Neural crest cell (in vitro differentiated cells): ENCODE results near the gene EP400. TPM values are rescaled to one million over a fixed set of nuclear protein-coding genes. Genes with fewer than 3 reads are reported as not detected.

Experiments
- DNase-seq: peaks from one replicate; pipeline ENCODE4 v3.0.0; 2021; ENCODE audit warnings: low read depth, mixed read lengths, low spot score
- H3K27ac Mint-ChIP-seq: one replicate; pipeline ENCODE4 v1.8.0; 2021; ENCODE audit warnings: mild to moderate bottlenecking, mixed read lengths; ENCODE audit not compliant: unreplicated experiment
- H3K27me3 Mint-ChIP-seq: 2 replicates; pipeline ENCODE4 v1.8.0; 2021; ENCODE audit warnings: low read depth, mild to moderate bottlenecking, mixed read lengths
- H3K36me3 Mint-ChIP-seq: 2 replicates; pipeline ENCODE4 v1.8.0; 2021; ENCODE audit warnings: low read depth, mild to moderate bottlenecking, mixed read lengths
- H3K4me1 Mint-ChIP-seq: 2 replicates; pipeline ENCODE4 v1.8.0; 2021; ENCODE audit warnings: mixed read lengths
- H3K4me3 Mint-ChIP-seq: one replicate; pipeline ENCODE4 v1.8.0; 2021; ENCODE audit warnings: mild to moderate bottlenecking, mixed read lengths
- H3K9me3 Mint-ChIP-seq: 2 replicates; pipeline ENCODE4 v1.8.0; 2021; ENCODE audit warnings: mixed read lengths
- CTCF ChIP-seq: fragments of 200-600 bp; sonication (generic); conservative IDR thresholded peaks from 2 replicates; pipeline ENCODE4 v1.5.0; 2021; ENCODE audit warnings: antibody characterized with exemption, mild to moderate bottlenecking
- total RNA-seq: library from RNA; stranded (reverse); gene quantifications from 2 replicates; pipeline ENCODE4 v1.2.1, GENCODE V29; 2021

The EP400 gene
- total RNA-seq, 1 donor from 2014 or later = 73.4 TPM

GRCh38 chr12:131915823-131916222 lies 33.9 kb upstream of the EP400 start:
- TF ChIP-seq CTCF = no peak
- Mint-ChIP-seq H3K4me3 (no peak overlapping the region), H3K9me3 (no peaks in the 10 kb centered on the region), H3K36me3 (no peaks in the 10 kb centered on the region), H3K27ac (no peak overlapping the region), H3K4me1 (no peaks in the 10 kb centered on the region), H3K27me3 (no peaks in the 10 kb centered on the region)
- DNase-seq = no peak

- no peaks in the 10 kb centered on the region for H3K4me1 Mint-ChIP-seq
Measured at GRCh38 chr12:131916306-131917138, 33.2 kb upstream of the EP400 start.

GRCh38 chr12:131917139-131917710 lies 32.5 kb upstream of the EP400 start:
- no peak overlapping the region for H3K27ac Mint-ChIP-seq
- DNase-seq = no peak
- no peaks in the 10 kb centered on the region for H3K4me1 Mint-ChIP-seq
- H3K27me3 Mint-ChIP-seq = no peaks in the 10 kb centered on the region
- H3K9me3 Mint-ChIP-seq = no peaks in the 10 kb centered on the region
- H3K4me3 Mint-ChIP-seq = no peak overlapping the region
- no peak for TF ChIP-seq CTCF
- no peaks in the 10 kb centered on the region for H3K36me3 Mint-ChIP-seq

More at GRCh38 chr12:131916306-131917138, 33.2 kb upstream of the EP400 start:
- Mint-ChIP-seq H3K36me3 (no peaks in the 10 kb centered on the region), H3K9me3 (no peaks in the 10 kb centered on the region), H3K27me3 (no peaks in the 10 kb centered on the region), H3K4me3 (no peak overlapping the region), H3K27ac (no peak overlapping the region)
- no peak for TF ChIP-seq CTCF
- DNase-seq = no peak

GRCh38 chr12:131917711-131918306 lies 31.9 kb upstream of the EP400 start:
- Mint-ChIP-seq H3K9me3 (no peaks in the 10 kb centered on the region), H3K4me3 (no peak overlapping the region), H3K36me3 (no peaks in the 10 kb centered on the region), H3K27ac (no peak overlapping the region), H3K4me1 (no peaks in the 10 kb centered on the region), H3K27me3 (no peaks in the 10 kb centered on the region)
- no peak for TF ChIP-seq CTCF
- DNase-seq = no peak

GRCh38 chr12:131918311-131919050 lies 31.3 kb upstream of the EP400 start:
- Mint-ChIP-seq H3K27me3 (no peaks in the 10 kb centered on the region), H3K4me1 (no peaks in the 10 kb centered on the region), H3K36me3 (no peaks in the 10 kb centered on the region), H3K27ac (no peak overlapping the region), H3K4me3 (no peak overlapping the region), H3K9me3 (no peaks in the 10 kb centered on the region)
- no peak for TF ChIP-seq CTCF
- no peak for DNase-seq
